Suprapubic skin (tissue), 4 donors: Measurements from ENCODE around the gene GALNT18. TPM values are rescaled to one million over a fixed set of nuclear protein-coding genes. Genes with fewer than 3 reads are reported as not detected.

Experiments used
- DNase-seq, 2 donors: peaks; one replicate each; pipeline ENCODE4 v3.0.0-alpha.2; 2019; ENCODE audit warnings: low spot score in 2 of 2
- H3K27ac ChIP-seq: fragments of 200-600 bp; sonication (generic); one replicate; pipeline ENCODE4 v1.5.1; 2019
- H3K27me3 ChIP-seq: fragments of 200-600 bp; sonication (generic); one replicate; pipeline ENCODE4 v1.5.1; 2019
- H3K36me3 ChIP-seq: fragments of 200-600 bp; sonication (generic); one replicate; pipeline ENCODE4 v1.5.1; 2019
- H3K4me1 ChIP-seq: fragments of 200-600 bp; sonication (generic); one replicate; pipeline ENCODE4 v1.5.1; 2019
- H3K4me3 ChIP-seq: fragments of 200-600 bp; sonication (generic); one replicate; pipeline ENCODE4 v1.5.1; 2019; ENCODE audit warnings: mild to moderate bottlenecking
- H3K9me3 ChIP-seq: fragments of 200-600 bp; sonication (generic); one replicate; pipeline ENCODE4 v1.5.1; 2019
- EP300 ChIP-seq: sonication (generic); formaldehyde crosslinking; IDR thresholded peaks from one replicate; pipeline ENCODE4 v1.6.1; 2017; ENCODE audit warnings: antibody characterized with exemption
- POLR2A ChIP-seq, 2 donors: fragments of 450-650 bp; IDR thresholded peaks; one replicate each; pipeline ENCODE4 v1.6.1; 2017; ENCODE audit warnings: antibody characterized with exemption in 2 of 2, mild to moderate bottlenecking in 2 of 2, moderate library complexity in 2 of 2
- POLR2AphosphoS5 ChIP-seq, 3 donors: sonication (generic); formaldehyde crosslinking; IDR thresholded peaks; one replicate each; pipeline ENCODE4 v1.6.1; 2017; ENCODE audit warnings: antibody characterized with exemption in 3 of 3
- WGBS: methylation state at CpG from one replicate; pipeline ENCODE4 v1.1.5; 2018; 5-methylcytosine and 5-hydroxymethylcytosine counted together
- total RNA-seq, 4 donors: library from RNA; depleted of rRNA; stranded (reverse); fragments of >200 nt; gene quantifications; one replicate each; pipeline ENCODE4 v1.1.0, GENCODE V29; 2016
- TF ChIP-seq, protein P1 (sequence below), 2 donors: fragments of 200-600 bp in 1 of 2; fragments of 450-650 bp in 1 of 2; sonication (generic) in 1 of 2; IDR thresholded peaks; one replicate each; pipeline ENCODE4 v1.5.1; 2016 to 2019; ENCODE audit warnings: antibody characterized with exemption in 2 of 2, mild to moderate bottlenecking in 1 of 2, moderate library complexity in 1 of 2

The GALNT18 gene
- total RNA-seq, 4 donors from 2014 or later: 20.6 to 26.0 (median 23.1) TPM

- no peaks in the 10 kb centered on the region for H3K9me3 ChIP-seq
- 38% methylated on average over 8 of the region's 8 CpGs for WGBS
- no peaks in the 10 kb centered on the region for H3K27me3 ChIP-seq
- H3K27ac ChIP-seq: no peak overlapping the region
- H3K36me3 ChIP-seq: no peaks in the 10 kb centered on the region
- TF ChIP-seq EP300 (no peak), POLR2A (IDR thresholded peaks at IDR 0.05) (no peak), POLR2AphosphoS5 (IDR thresholded peaks at IDR 0.05) (no peak)
- TF ChIP-seq, protein P1, sequence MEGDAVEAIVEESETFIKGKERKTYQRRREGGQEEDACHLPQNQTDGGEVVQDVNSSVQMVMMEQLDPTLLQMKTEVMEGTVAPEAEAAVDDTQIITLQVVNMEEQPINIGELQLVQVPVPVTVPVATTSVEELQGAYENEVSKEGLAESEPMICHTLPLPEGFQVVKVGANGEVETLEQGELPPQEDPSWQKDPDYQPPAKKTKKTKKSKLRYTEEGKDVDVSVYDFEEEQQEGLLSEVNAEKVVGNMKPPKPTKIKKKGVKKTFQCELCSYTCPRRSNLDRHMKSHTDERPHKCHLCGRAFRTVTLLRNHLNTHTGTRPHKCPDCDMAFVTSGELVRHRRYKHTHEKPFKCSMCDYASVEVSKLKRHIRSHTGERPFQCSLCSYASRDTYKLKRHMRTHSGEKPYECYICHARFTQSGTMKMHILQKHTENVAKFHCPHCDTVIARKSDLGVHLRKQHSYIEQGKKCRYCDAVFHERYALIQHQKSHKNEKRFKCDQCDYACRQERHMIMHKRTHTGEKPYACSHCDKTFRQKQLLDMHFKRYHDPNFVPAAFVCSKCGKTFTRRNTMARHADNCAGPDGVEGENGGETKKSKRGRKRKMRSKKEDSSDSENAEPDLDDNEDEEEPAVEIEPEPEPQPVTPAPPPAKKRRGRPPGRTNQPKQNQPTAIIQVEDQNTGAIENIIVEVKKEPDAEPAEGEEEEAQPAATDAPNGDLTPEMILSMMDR (IDR thresholded peaks at IDR 0.05): no peak
- no peak for DNase-seq
- peaks cover 9% of the 10 kb centered on the region for H3K4me1 ChIP-seq
- H3K4me3 ChIP-seq: no peak overlapping the region
These were observed 358.4 kb downstream of the GALNT18 start for GRCh38 chr11:11263238-11264005.

GRCh38 chr11:11262171-11262920, 359.5 kb downstream of the GALNT18 start:
- TF ChIP-seq POLR2A (IDR thresholded peaks at IDR 0.05): no peak
- TF ChIP-seq, protein P1 (IDR thresholded peaks at IDR 0.05): no peak
- TF ChIP-seq POLR2AphosphoS5 (IDR thresholded peaks at IDR 0.05): no peak
- TF ChIP-seq EP300: no peak
- Histone ChIP-seq H3K27ac (no peak overlapping the region), H3K9me3 (no peaks in the 10 kb centered on the region), H3K27me3 (no peaks in the 10 kb centered on the region), H3K4me3 (no peak overlapping the region), H3K4me1 (peaks cover 9% of the 10 kb centered on the region), H3K36me3 (no peaks in the 10 kb centered on the region)
- DNase-seq: no peak
- WGBS: 89% methylated on average over 5 of the region's 5 CpGs

- WGBS: 91% methylated on average over 5 of the region's 5 CpGs
- Histone ChIP-seq H3K4me3 (no peak overlapping the region), H3K9me3 (no peaks in the 10 kb centered on the region), H3K4me1 (peaks cover 9% of the 10 kb centered on the region), H3K27me3 (no peaks in the 10 kb centered on the region), H3K27ac (no peak overlapping the region), H3K36me3 (no peaks in the 10 kb centered on the region)
- DNase-seq: no peak
- no peak for TF ChIP-seq POLR2A (IDR thresholded peaks at IDR 0.05)
These were observed 360.2 kb downstream of the GALNT18 start for GRCh38 chr11:11261629-11262028.

GRCh38 chr11:11260903-11261302, 360.9 kb downstream of the GALNT18 start:
- no peak overlapping the region for H3K27ac ChIP-seq
- no peaks in the 10 kb centered on the region for H3K27me3 ChIP-seq
- no peak overlapping the region for H3K4me3 ChIP-seq
- TF ChIP-seq POLR2AphosphoS5 (IDR thresholded peaks at IDR 0.05) (no peak), EP300 (no peak), POLR2A (IDR thresholded peaks at IDR 0.05) (no peak)
- TF ChIP-seq, protein P1 (IDR thresholded peaks at IDR 0.05): no peak
- H3K4me1 ChIP-seq: peaks cover 9% of the 10 kb centered on the region
- no peak for DNase-seq
- WGBS: 97% methylated on average over 4 of the region's 4 CpGs
- no peaks in the 10 kb centered on the region for H3K36me3 ChIP-seq
- H3K9me3 ChIP-seq: no peaks in the 10 kb centered on the region

DNA sequence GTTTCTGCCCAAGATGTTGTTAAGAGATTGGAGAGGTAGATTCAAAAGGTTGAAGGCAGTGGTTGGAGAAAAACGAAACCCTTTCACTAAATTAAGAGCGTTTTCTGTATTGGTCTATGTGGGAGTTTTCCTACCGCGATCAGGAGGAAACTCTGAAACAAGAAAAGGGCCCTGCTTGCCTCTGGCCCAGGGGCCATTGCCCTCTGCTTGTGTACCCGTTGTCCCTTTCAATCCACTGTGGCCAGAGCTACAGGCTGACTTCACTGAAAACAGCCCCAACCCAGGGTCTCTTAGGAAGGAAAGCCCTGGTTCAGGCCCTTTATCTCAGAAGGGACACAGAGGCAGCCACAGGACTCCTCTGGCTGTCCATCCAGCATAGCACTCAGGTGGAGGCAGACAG, 367.8 kb downstream of the GALNT18 start:
- no peak overlapping the region for H3K4me3 ChIP-seq
- no peaks in the 10 kb centered on the region for H3K27me3 ChIP-seq
- WGBS: 91% methylated on average over 5 of the region's 5 CpGs
- H3K36me3 ChIP-seq: no peaks in the 10 kb centered on the region
- no peak for TF ChIP-seq POLR2A (IDR thresholded peaks at IDR 0.05)
- TF ChIP-seq, protein P1 (IDR thresholded peaks at IDR 0.05): no peak
- TF ChIP-seq POLR2AphosphoS5 (IDR thresholded peaks at IDR 0.05): no peak
- no peak for TF ChIP-seq EP300
- H3K27ac ChIP-seq: no peak overlapping the region
- H3K4me1 ChIP-seq: no peaks in the 10 kb centered on the region
- H3K9me3 ChIP-seq: no peaks in the 10 kb centered on the region
- DNase-seq: no peak
